NCI-H510A (cell line): Measurements from ENCODE around the gene TTLL11.
"Not testable (repeated sequence)": the region's sequence is repeated elsewhere in the genome, so short reads cannot be mapped to it uniquely, and the experiment has no call there.

Source experiments
- DNase-seq: peaks from one replicate; lab custom pipeline; 2025; lab: John Stamatoyannopoulos, UW

The TTLL11 gene

DNA sequence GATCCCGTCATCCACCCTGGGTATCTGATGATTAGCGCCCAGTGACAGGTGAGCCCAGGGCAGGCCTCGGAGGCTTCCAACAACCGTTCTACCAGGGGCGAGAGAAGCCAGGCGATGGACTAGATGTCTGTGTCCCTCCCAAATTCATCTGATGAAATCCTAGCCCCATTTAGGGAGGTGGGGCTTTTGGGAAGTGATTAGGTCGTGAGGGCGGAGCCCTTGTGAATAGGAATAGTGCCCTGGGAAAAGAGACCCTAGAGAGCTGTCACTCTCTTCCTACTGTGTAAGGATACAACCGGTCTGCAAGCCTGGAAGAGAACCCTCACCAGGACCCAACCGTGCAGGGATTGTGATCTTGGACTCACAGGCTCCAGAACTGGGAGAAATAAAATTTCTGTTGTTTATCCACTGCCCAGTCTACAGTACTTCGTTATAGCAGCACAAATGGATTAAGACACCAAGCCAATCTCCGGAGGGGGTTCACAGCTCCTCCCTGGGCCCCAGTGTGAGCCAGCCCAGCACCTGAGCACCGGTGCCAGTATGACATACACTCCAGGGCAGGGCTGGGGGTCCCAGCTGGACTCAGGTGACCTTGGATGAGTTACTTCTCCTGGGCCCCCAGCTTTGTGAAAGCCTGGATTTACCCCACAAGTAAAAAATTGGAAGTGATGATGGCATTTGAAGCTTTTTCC lies 279.4 kb downstream of the TTLL11 start:
- no peak for DNase-seq

GRCh38 chr9:121812159-121812735 lies 280.9 kb downstream of the TTLL11 start:
- DNase-seq, result no peak

GRCh38 chr9:121811751-121812150 lies 281.4 kb downstream of the TTLL11 start:
- DNase-seq, result no peak

- no peak for DNase-seq
Observed at GRCh38 chr9:121811140-121811539, 282.0 kb downstream of the TTLL11 start.

DNA sequence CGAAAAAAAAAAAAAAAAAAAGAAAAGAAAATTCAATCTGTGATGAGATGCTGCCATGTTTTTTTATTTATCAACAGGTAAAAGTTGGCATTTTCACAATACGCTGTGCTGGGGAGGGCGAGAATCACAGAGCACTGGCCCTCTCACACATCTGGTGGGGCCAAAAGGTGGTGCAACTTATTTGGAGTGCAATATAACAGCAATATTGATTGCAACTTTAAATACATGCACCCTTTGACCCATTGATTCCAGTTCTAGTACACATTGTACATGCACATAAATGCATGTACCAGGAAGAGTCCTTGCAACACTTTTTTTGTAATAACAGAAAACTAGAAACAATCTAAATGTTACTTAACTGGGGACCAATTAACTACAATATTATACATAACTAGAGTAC lies 282.6 kb downstream of the TTLL11 start:
- no peak for DNase-seq

- DNase-seq, result no peak
Observed at GRCh38 chr9:121809356-121810050, 283.6 kb downstream of the TTLL11 start.

- no peak for DNase-seq
Observed at GRCh38 chr9:121808781-121809180, 284.3 kb downstream of the TTLL11 start.

DNA sequence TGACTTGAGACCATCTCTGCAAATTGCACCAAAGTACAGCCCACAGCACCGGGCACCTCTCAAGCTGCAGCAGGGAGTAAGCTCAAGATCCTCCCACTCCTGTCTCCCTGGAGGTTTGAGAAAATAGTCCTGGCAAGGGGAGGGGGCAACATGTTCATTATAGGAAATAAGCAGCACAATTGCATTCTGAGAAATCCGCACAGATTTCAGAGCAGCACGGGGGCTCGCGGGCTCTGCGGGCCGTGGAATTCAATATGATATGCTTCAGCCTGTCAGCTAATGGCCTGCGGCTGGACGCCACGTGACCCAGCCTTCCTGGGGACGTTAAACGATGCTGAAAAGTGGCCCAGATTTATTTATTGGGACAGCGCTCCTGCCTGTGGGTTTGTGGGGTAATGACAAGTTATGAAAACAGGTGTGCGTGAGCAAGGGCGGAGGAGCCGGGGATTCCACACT lies 285.3 kb downstream of the TTLL11 start:
- no peak for DNase-seq

GRCh38 chr9:121807069-121807822 lies 285.9 kb downstream of the TTLL11 start:
- DNase-seq, result no peak

DNA sequence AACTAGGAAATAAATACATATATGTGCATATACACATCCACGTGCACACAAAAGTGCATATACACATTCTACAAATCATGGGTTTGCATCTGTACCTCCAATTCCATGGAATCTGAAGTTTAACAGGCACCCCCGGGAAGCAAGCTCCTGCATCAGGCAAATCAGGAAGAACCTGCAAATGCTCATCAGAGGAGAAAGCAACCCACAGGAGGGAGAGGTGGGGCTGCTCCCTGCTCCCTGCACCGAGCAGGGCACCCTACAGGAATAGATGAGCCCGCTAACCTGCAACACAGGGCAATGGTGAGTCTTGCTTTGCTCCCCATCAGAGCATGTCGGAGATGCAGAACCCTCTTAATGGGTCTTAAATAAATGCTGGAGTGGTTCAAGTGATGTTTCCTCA lies 290.4 kb downstream of the TTLL11 start:
- DNase-seq, result no peak

- DNase-seq, result no peak
Observed at GRCh38 chr9:121801579-121801978, 291.5 kb downstream of the TTLL11 start.

- no peak for DNase-seq
Observed at GRCh38 chr9:121800376-121800775, 292.7 kb downstream of the TTLL11 start.

- no peak for DNase-seq
Observed at GRCh38 chr9:121798941-121799340, 294.2 kb downstream of the TTLL11 start.

- DNase-seq, result no peak
Observed at GRCh38 chr9:121797081-121797480, 296.0 kb downstream of the TTLL11 start.

GRCh38 chr9:121794334-121794733 lies 298.8 kb downstream of the TTLL11 start:
- not testable (repeated sequence) for DNase-seq

- DNase-seq, result not testable (repeated sequence)
Observed at GRCh38 chr9:121792476-121792875, 300.6 kb downstream of the TTLL11 start.

DNA sequence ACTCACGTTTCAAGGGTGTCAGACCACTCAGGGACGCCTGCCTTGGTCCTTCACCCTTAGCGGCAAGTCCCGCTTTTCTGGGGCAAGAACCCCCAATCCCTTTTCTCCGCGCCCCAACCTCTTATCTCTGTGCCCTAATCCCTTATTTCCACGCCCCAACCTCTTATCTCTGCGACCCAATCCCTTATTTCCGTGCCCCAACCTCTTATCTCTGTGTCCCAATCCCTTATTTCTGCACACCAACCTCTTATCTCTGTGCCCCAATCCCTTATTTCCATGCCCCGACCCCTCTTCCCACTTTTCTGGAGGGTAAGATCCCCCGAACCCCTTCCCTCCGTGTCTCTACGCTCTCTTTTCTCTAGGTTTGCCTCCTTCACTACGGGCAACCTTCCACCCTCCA lies 302.3 kb downstream of the TTLL11 start:
- DNase-seq, result no peak

DNA sequence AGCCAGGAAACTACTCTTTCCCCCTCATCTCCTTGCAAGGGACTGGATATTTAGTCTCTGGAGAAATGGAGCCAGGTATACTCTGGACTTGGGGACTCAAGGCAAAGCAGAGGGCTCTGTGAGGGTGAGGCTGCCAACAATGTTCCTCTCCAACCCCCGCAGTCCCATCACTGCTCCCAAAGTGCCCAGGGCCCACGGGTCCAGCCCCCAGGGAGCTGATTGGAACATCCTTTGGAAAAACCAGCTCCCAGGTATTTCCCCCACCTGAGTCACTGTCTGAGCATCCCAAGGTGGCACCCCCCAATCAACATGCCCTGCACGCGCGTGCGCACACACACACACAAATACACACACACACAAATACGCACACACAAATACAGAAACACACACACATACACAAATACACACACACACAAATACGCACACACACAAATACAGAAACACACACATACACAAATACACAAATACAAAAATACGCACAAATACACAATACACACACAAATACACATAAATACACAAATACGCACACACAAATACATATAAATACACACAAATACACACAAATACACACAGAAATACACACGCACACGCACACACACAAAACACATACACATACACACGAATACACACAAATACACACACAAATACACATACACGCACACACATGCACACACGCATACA lies 304.3 kb downstream of the TTLL11 start:
- no peak for DNase-seq

- no peak for DNase-seq
Observed at GRCh38 chr9:121786998-121787422, 306.1 kb downstream of the TTLL11 start.

GRCh38 chr9:121786543-121786948 lies 306.6 kb downstream of the TTLL11 start:
- DNase-seq, result no peak

DNA sequence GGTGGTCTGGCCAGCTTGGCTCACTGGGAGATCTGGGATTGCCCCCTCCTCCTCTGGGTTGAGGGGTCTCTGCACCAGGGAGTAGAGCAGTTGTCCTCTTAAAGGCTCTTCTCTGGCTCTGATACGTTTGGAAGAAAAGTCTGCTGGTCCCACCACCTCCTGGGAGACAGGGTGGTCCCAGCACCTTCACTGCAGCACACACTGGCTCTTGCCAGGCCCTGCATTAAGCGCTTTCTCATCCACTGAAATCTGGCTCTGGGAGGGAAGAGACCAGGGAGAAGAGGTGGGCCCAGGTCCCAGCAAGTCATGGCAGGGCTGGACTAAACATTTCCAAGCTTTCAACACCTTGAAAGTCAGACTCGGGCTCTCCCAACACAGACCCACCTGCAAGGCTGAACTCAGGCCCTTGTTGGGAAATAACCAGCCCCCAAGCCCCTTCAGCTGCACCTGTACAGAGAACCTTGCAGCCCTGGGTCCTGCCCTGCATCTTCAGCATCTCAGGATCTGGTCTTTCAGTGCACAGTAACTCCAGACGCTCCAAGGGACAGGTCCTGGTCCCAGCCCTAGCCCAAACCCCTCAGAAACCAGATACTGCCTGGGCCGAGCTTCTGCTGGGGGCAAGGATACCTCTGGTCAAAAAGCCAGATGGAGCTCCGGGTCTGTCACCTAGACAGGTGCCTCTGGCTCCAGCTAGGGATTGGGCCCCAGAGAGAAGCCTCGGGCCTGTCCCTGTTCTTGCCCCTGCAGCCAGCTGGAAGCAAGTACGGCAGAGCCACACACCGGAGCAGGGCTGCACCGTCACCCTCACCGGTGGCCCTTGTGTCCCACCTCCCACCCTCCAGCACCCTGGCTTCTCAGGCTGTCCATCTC lies 307.2 kb downstream of the TTLL11 start:
- no peak for DNase-seq
